Parathyroid adenoma (tissue), 2 donors: ENCODE measurements around the gene MPIG6B.

Experiments used
- H2AFZ ChIP-seq: fragments of 300-600 bp; sonication (generic); one replicate; pipeline ENCODE4 v1.7.0; 2017; ENCODE audit warnings: antibody characterized with exemption, mild to moderate bottlenecking
- H3K27ac ChIP-seq: fragments of 300-600 bp; sonication (generic); one replicate; pipeline ENCODE4 v1.7.0; 2017
- H3K27me3 ChIP-seq: fragments of 300-600 bp; sonication (generic); one replicate; pipeline ENCODE4 v1.7.0; 2017; ENCODE audit warnings: low read length; ENCODE audit not compliant: control insufficient read depth, insufficient read depth
- H3K36me3 ChIP-seq: fragments of 300-600 bp; sonication (generic); one replicate; pipeline ENCODE4 v1.7.0; 2017; ENCODE audit warnings: low read length; ENCODE audit not compliant: control insufficient read depth, insufficient read depth
- H3K4me1 ChIP-seq: fragments of 300-600 bp; sonication (generic); one replicate; pipeline ENCODE4 v1.7.0; 2017; ENCODE audit warnings: control low read depth
- H3K4me2 ChIP-seq: fragments of 300-600 bp; sonication (generic); one replicate; pipeline ENCODE4 v1.7.0; 2017; ENCODE audit warnings: low read length
- H3K4me3 ChIP-seq: fragments of 300-600 bp; sonication (generic); one replicate; pipeline ENCODE4 v1.7.0; 2017; ENCODE audit warnings: low read depth, low read length
- H3K79me2 ChIP-seq: fragments of 300-600 bp; sonication (generic); one replicate; pipeline ENCODE4 v1.7.0; 2017; ENCODE audit warnings: control low read depth
- H3K9ac ChIP-seq: fragments of 300-600 bp; sonication (generic); one replicate; pipeline ENCODE4 v1.7.0; 2017; ENCODE audit warnings: mild to moderate bottlenecking
- H3K9me3 ChIP-seq: fragments of 300-600 bp; sonication (generic); one replicate; pipeline ENCODE4 v1.7.0; 2017; ENCODE audit warnings: low read length; ENCODE audit not compliant: control insufficient read depth
- CTCF ChIP-seq: fragments of 300-600 bp; sonication (generic); IDR thresholded peaks from one replicate; pipeline ENCODE4 v1.7.0; 2017; ENCODE audit warnings: antibody characterized with exemption, mild to moderate bottlenecking
- donor health status: primary hyperparathyroidism.

Gene MPIG6B

GRCh38 chr6:31680226-31681134 lies 42.7 kb upstream of the MPIG6B start, which contains the start of gene LY6G5C:
TSS of gene LY6G5C (minus strand) at chr6:31681067. CDS start at chr6:31680373, 694 bp downstream.
- peak within 1 kb of the TSS; percentile 64 for H3K27ac ChIP-seq
- H3K4me3 ChIP-seq, result peak within 1 kb of the TSS; percentile 40
- no peaks in the 10 kb centered on the region for H3K79me2 ChIP-seq
- peak within 1 kb of the TSS; percentile 31 for H3K9ac ChIP-seq
- H3K27me3 ChIP-seq, result no peaks in the 10 kb centered on the region
- H3K4me1 ChIP-seq, result peaks cover 9% of the 10 kb centered on the region
- peak within 1 kb of the TSS; percentile 93 for H2AFZ ChIP-seq
- H3K4me2 ChIP-seq, result peak within 1 kb of the TSS; percentile 72
- no peaks in the 10 kb centered on the region for H3K9me3 ChIP-seq
- peak; percentile 61 for TF ChIP-seq CTCF
- no peaks in the 10 kb centered on the region for H3K36me3 ChIP-seq

- Histone ChIP-seq H3K27me3 (no peaks in the 10 kb centered on the region), H3K4me1 (peaks cover 9% of the 10 kb centered on the region), H3K27ac (peak overlapping the region; percentile 64), H3K9ac (no peak overlapping the region), H3K36me3 (no peaks in the 10 kb centered on the region), H2AFZ (peak overlapping the region; percentile 93), H3K79me2 (no peaks in the 10 kb centered on the region), H3K4me3 (peak overlapping the region; percentile 40), H3K9me3 (no peaks in the 10 kb centered on the region), H3K4me2 (peak overlapping the region; percentile 72)
- TF ChIP-seq CTCF, result no peak
Measured at GRCh38 chr6:31681135-31681671, 42.0 kb upstream of the MPIG6B start.

- peak overlapping the region; percentile 66 for H3K27ac ChIP-seq
- H3K4me3 ChIP-seq, result peak overlapping the region; percentile 60
- H3K36me3 ChIP-seq, result no peaks in the 10 kb centered on the region
Measured at GRCh38 chr6:31683591-31683990, 39.6 kb upstream of the MPIG6B start.

GRCh38 chr6:31686483-31686882 lies 36.7 kb upstream of the MPIG6B start:
- H3K9ac ChIP-seq, result no peak overlapping the region
- TF ChIP-seq CTCF, result no peak
- H2AFZ ChIP-seq, result no peak overlapping the region
- no peaks in the 10 kb centered on the region for H3K4me1 ChIP-seq
- H3K79me2 ChIP-seq, result no peaks in the 10 kb centered on the region
- H3K27ac ChIP-seq, result no peak overlapping the region
- H3K27me3 ChIP-seq, result no peaks in the 10 kb centered on the region
- H3K4me2 ChIP-seq, result no peak overlapping the region
- no peak overlapping the region for H3K4me3 ChIP-seq
- no peaks in the 10 kb centered on the region for H3K36me3 ChIP-seq
- no peaks in the 10 kb centered on the region for H3K9me3 ChIP-seq

More at GRCh38 chr6:31683591-31683990, 39.6 kb upstream of the MPIG6B start:
- TF ChIP-seq CTCF, result no peak
- Histone ChIP-seq H3K4me2 (peak overlapping the region; percentile 47), H3K9ac (no peak overlapping the region), H2AFZ (peak overlapping the region; percentile 82), H3K9me3 (no peaks in the 10 kb centered on the region), H3K79me2 (no peaks in the 10 kb centered on the region), H3K4me1 (peaks cover 9% of the 10 kb centered on the region), H3K27me3 (no peaks in the 10 kb centered on the region)
